Activated CD8-positive, alpha-beta memory T cell treated with anti-CD3 and anti-CD28 coated beads, Interleukin-2, amount 50 U/mL, for 24 hours (primary cell): ENCODE results near the gene TSPOAP1.
"Not testable (repeated sequence)": the region's sequence is repeated elsewhere in the genome, so short reads cannot be mapped to it uniquely, and the experiment has no call there.

ENCODE experiments used
- DNase-seq: peaks from one replicate; pipeline ENCODE4 v3.0.0-alpha.2; 2020; ENCODE audit errors: extremely low read depth

The TSPOAP1 gene

GRCh38 chr17:58360296-58361063 lies 31.9 kb upstream of the TSPOAP1 start:
- DNase-seq: no peak

- no peak for DNase-seq
Measured at GRCh38 chr17:58358408-58359172, 30.0 kb upstream of the TSPOAP1 start.

DNA sequence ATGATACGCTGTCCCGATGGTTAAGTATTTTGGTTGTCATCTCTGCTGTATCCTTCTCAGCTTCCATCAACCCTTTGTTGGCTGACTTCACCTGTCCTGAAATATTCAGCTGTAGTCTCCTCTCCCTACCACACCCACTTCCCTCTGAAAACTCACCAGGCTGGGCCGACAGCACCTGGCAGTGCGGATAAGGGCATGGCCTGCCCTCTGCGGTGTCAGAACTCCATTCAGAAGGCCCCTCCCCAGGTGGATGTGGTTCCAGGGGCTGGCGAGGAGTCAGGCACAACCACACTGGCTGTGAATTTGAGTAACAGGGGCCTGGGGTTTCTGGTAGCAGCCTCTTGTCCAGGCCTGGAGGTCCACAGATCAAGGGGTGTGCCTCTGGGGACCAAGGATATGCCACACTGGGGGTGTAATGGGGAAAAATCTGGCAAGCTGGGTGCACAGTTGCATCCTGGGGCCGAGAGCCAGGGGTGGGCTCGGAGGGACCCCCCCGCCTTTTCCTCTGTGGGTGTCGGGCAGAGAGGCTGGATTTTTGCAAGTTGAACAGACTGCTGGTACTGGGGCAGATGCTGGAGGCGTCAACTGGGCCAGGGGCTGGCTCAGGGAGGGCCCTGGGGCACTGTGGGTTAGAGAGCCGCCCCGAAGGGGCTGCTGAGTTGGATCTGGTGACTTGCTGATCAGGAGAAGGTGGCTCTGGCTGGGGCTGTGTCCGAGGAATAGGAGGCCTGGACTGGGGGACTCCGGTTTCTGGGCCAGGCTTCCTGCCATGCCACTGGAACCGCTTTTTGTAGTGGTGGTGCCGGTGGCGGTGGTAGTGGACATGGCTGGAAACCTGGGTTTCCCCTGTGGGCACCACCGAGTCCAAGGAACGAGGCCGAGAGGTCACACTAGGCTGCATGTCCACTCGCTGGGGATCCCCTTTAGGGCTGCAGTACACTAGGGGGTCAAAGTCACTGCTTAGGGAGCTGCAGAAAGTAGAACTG lies 29.0 kb upstream of the TSPOAP1 start:
- DNase-seq: no peak

- no peak for DNase-seq
Measured at GRCh38 chr17:58356231-58356630, 27.6 kb upstream of the TSPOAP1 start.

DNA sequence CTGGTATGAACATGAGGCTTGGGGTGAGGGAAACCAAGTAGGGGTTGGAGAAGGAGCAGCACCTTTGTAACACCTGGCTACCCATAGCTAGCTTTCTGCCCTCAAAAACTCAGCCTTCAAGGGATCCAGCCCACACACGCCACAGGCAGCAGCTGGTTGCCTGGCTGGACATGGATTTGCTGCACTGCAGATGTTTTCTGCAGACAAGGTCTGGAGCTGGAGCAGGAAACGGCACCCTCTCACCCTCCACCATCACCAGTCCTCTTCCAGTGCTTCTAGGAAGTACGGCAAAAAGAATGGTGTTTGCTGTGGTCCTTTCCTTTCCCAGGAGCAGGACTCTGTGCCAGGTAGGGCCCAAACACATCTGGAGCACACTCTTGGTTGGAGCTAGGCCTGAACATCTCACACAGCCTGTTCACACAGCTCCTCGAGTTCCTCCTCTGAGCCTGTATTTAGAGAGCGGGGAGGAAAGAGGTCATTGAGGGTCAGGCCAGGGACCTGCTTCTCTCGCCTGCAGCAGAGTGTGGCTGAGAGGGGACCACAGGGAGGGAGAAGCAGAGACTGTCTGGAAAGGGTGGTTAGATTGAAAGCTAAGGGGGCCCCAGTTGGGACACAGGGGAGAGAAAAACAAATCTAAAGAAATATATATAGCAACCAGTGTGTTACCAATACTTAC lies 26.1 kb upstream of the TSPOAP1 start:
- DNase-seq: no peak

DNA sequence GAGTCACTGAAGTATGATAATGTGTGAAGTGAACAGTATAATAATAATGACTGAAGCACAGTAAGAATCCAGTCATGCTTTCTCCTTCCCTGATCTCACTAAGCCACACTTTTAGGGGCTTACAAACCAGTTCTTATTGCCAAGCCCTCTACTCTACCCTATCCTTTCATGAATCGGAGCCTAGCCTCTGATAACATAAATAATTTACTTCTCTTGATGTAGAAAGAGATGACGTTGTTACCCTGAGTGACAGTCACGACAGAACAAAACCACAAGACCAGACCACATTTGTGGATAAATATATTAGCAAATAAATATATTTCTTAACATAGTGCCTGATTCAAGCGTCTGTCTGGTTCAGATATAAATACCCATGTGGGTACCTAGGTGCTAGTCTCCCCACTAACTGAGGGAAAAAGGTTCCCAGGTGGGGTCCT lies 24.8 kb upstream of the TSPOAP1 start:
- no peak for DNase-seq

- DNase-seq: no peak
Measured at GRCh38 chr17:58352596-58353388, 24.2 kb upstream of the TSPOAP1 start.

- no peak for DNase-seq
Measured at GRCh38 chr17:58351831-58352595, 23.4 kb upstream of the TSPOAP1 start, which contains the start of gene SUPT4H1. Gene SUPT4H1, minus strand, starts transcription at chr17:58352201. Its CDS starts 66 bp downstream, at chr17:58352135.

GRCh38 chr17:58351182-58351581 lies 22.6 kb upstream of the TSPOAP1 start:
- no peak for DNase-seq

- no peak for DNase-seq
Measured at GRCh38 chr17:58348038-58348437, 19.4 kb upstream of the TSPOAP1 start.

DNA sequence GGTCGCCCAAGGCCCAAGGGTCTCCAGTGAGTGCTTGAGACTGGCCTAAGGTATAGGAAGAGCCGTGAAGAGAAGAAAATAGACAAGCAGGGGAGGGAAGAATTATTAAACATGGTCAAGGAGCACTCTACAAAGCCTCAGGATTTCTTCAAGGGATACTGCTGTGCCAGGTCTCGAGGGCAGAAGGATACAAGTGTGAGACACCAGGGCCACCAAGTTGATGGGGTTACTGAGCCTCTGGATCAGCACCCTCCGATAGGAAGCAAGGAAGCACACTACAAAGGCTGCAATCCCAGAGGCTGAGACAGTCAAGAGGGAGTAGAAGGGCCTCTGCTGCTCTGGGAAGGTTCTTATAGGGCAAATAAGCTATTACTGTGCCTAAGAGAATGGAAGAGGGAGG lies 16.9 kb upstream of the TSPOAP1 start:
- no peak for DNase-seq

GRCh38 chr17:58344791-58345157 lies 16.2 kb upstream of the TSPOAP1 start:
- no peak for DNase-seq

GRCh38 chr17:58344047-58344790 lies 15.6 kb upstream of the TSPOAP1 start:
- peak; percentile 88 for DNase-seq

GRCh38 chr17:58343131-58343530 lies 14.5 kb upstream of the TSPOAP1 start:
- no peak for DNase-seq

DNA sequence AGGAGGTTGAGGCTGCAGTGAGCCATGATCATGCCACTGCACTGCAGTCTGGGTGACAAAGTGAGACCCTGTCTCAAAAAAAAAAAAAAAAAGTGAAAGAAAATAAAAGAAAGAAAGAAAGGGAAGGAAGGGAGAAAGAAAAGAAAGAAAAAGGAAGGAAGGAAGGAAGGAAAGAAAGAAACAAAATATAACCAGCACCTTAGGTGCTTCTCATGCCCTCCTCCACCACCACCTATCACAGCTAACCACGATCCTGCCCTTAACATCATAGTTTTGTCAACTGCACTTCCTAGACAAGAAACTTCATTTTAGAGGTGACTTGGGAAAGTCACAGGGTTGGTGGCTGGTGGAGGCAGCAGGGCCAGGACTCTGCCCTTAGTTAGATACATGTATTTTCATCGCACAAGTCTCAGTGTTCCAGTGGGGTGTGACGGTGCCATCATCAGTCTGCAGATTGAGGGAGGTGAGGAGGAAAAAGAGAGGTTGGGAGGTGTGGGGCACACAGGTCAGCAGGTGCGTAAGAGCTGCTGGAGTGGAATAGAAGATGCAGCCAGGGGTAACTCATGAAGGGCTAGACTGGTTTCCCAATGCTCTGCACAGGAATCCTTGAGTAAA lies 13.4 kb upstream of the TSPOAP1 start:
- no peak for DNase-seq

GRCh38 chr17:58341136-58341860 lies 12.7 kb upstream of the TSPOAP1 start:
- DNase-seq: not testable (repeated sequence)

DNA sequence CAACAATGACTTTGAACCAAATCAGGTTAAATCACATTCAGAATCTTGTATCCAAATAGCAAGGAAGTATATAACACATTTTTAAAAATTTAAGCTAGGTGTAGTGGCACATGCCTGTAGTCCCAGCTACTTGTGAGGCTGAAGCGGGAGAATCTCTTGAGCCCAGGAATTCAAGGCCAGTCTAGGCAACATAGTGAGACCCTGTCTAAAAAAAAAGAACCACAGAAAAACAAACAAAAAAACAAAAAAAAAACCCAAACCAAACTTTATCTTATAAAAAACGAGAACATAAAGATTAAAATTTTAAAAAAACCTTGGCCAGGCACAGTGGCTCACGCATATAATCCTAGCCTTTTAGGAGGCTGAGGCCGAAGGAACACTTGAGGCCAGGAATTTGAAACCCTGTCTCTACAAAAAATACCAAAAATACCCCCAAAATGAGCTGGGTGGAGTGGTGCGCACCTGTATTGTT lies 11.8 kb upstream of the TSPOAP1 start:
- no peak for DNase-seq
